AML-193 (cell line): ENCODE data around the gene CXCL12.

Experiments used
- DNase-seq, 2 experiments: peaks; one replicate each; lab custom pipeline; 2025; lab: John Stamatoyannopoulos, UW

Gene CXCL12

DNA sequence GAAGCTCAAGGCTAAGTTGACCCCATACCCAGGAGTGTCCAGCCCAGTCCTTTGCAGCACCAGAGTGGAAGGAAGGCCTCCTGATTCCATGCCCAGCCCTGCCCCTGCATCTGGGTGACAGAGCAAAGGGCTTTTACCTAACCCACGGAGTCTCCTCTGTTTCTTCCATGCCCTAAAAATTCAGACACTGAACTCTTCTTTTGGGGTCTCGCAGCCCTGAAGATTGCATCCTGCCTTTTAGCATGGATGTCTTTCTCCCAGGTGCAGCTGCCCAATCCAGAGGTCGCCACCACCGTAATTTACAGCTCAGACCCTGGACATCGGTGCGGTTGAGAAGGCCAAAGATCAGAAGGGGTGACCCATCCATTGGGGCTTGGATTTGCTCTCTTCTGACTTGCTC is 50.8 kb downstream of the CXCL12 start:
- no peak for DNase-seq

DNA sequence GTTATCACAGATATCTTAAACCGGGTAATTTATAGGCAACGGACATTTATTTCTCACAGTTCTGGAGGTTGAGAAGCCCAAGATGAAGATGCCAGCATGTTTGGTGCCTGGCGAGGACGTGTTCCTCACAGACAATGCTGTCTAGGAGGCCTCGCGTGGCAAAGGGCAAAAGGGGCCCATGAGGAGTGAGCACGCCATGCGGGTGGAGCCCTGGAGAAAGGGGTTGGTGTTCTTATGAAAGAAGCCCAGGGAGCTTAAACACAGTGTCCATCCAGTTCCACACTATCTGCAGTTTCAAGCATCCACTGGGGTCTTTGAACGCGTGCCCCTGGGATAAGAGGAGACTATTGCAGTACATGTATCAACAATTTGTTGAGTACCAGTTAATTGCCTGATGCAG is 51.4 kb downstream of the CXCL12 start:
- no peak for DNase-seq

- DNase-seq = no peak
These were observed 52.4 kb downstream of the CXCL12 start for GRCh38 chr10:44332465-44332864.

DNA sequence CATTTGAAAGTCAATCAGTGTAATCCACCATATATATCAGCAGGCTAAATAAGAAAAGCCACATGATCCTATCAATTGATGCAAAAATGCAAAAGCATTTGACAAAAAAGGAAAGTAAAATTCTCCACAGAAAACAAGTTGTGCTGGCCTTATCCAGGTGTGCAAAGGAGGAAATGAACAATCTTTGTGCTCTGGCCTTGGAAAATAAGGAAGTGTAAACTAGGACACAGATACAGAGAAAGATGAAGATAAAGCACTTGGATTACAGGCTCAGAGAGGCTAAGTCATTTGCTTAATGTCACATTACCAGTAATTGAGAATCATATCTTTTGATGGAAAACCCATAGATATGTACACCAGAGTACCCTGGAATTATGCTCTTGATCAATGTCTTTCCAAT is 54.5 kb downstream of the CXCL12 start:
- no peak for DNase-seq

- DNase-seq = no peak
These were observed 57.4 kb downstream of the CXCL12 start for GRCh38 chr10:44327461-44327860.
